ENCODE data around the gene HIPK2.

- TF ChIP-seq CTCF (IDR thresholded peaks at IDR 0.05) (no peak), POLR2A (IDR thresholded peaks at IDR 0.05) (no peak)
Measured at GRCh38 chr7:139765143-139765542, 12.7 kb downstream of the HIPK2 start.
